Neural crest cell (in vitro differentiated cells): ENCODE results near the gene NPR3. TPM values are rescaled to one million over a fixed set of nuclear protein-coding genes. Genes with fewer than 3 reads are reported as not detected.

Experiments
- DNase-seq: peaks from one replicate; pipeline ENCODE4 v3.0.0; 2021; ENCODE audit warnings: low read depth, mixed read lengths, low spot score
- H3K27ac Mint-ChIP-seq: one replicate; pipeline ENCODE4 v1.8.0; 2021; ENCODE audit warnings: mild to moderate bottlenecking, mixed read lengths; ENCODE audit not compliant: unreplicated experiment
- H3K27me3 Mint-ChIP-seq: 2 replicates; pipeline ENCODE4 v1.8.0; 2021; ENCODE audit warnings: low read depth, mild to moderate bottlenecking, mixed read lengths
- H3K36me3 Mint-ChIP-seq: 2 replicates; pipeline ENCODE4 v1.8.0; 2021; ENCODE audit warnings: low read depth, mild to moderate bottlenecking, mixed read lengths
- H3K4me1 Mint-ChIP-seq: 2 replicates; pipeline ENCODE4 v1.8.0; 2021; ENCODE audit warnings: mixed read lengths
- H3K4me3 Mint-ChIP-seq: one replicate; pipeline ENCODE4 v1.8.0; 2021; ENCODE audit warnings: mild to moderate bottlenecking, mixed read lengths
- H3K9me3 Mint-ChIP-seq: 2 replicates; pipeline ENCODE4 v1.8.0; 2021; ENCODE audit warnings: mixed read lengths
- total RNA-seq: library from RNA; stranded (reverse); gene quantifications from 2 replicates; pipeline ENCODE4 v1.2.1, GENCODE V29; 2021
- TF ChIP-seq, protein P1 (sequence below): fragments of 200-600 bp; sonication (generic); conservative IDR thresholded peaks from 2 replicates; pipeline ENCODE4 v1.5.0; 2021; ENCODE audit warnings: antibody characterized with exemption, mild to moderate bottlenecking

Gene NPR3
- total RNA-seq, 1 donor from 2014 or later = 6.8 TPM

GRCh38 chr5:32834251-32834650 lies 123.1 kb downstream of the NPR3 start:
- no peaks in the 10 kb centered on the region for H3K36me3 Mint-ChIP-seq
- no peak for DNase-seq
- peaks cover 15% of the 10 kb centered on the region for H3K4me1 Mint-ChIP-seq
- TF ChIP-seq, protein P1, sequence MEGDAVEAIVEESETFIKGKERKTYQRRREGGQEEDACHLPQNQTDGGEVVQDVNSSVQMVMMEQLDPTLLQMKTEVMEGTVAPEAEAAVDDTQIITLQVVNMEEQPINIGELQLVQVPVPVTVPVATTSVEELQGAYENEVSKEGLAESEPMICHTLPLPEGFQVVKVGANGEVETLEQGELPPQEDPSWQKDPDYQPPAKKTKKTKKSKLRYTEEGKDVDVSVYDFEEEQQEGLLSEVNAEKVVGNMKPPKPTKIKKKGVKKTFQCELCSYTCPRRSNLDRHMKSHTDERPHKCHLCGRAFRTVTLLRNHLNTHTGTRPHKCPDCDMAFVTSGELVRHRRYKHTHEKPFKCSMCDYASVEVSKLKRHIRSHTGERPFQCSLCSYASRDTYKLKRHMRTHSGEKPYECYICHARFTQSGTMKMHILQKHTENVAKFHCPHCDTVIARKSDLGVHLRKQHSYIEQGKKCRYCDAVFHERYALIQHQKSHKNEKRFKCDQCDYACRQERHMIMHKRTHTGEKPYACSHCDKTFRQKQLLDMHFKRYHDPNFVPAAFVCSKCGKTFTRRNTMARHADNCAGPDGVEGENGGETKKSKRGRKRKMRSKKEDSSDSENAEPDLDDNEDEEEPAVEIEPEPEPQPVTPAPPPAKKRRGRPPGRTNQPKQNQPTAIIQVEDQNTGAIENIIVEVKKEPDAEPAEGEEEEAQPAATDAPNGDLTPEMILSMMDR = no peak
- H3K27me3 Mint-ChIP-seq = no peaks in the 10 kb centered on the region
- H3K4me3 Mint-ChIP-seq = no peak overlapping the region
- peaks cover 5% of the 10 kb centered on the region for H3K9me3 Mint-ChIP-seq
- no peak overlapping the region for H3K27ac Mint-ChIP-seq

DNA sequence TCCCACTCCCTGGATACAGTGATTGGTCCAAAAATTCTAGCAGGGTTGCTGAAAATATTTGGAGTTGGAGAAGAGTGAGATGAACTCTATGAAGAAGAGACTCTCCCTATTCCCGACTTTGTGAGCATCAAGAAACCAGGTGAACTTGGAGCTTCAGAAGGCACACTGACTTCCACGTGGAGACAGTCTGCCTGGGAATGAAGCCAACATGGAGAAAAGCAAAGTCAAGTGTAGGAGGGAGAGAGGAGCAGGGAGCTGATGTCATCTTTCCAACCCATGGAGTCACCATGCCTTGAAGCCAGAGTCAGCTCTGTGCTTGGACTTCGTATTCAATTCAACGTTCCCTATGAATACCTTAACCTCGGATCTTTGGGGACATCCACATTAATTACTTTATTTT lies 125.1 kb downstream of the NPR3 start:
- H3K27ac Mint-ChIP-seq = no peak overlapping the region
- H3K36me3 Mint-ChIP-seq = no peaks in the 10 kb centered on the region
- H3K9me3 Mint-ChIP-seq = peaks cover 5% of the 10 kb centered on the region
- TF ChIP-seq, protein P1 = no peak
- H3K4me1 Mint-ChIP-seq = peaks cover 15% of the 10 kb centered on the region
- DNase-seq = no peak
- no peak overlapping the region for H3K4me3 Mint-ChIP-seq
- H3K27me3 Mint-ChIP-seq = no peaks in the 10 kb centered on the region

GRCh38 chr5:32837211-32837610 lies 126.1 kb downstream of the NPR3 start:
- no peaks in the 10 kb centered on the region for H3K27me3 Mint-ChIP-seq
- no peaks in the 10 kb centered on the region for H3K36me3 Mint-ChIP-seq
- TF ChIP-seq, protein P1 = no peak
- peaks cover 15% of the 10 kb centered on the region for H3K4me1 Mint-ChIP-seq
- no peak overlapping the region for H3K27ac Mint-ChIP-seq
- peaks cover 5% of the 10 kb centered on the region for H3K9me3 Mint-ChIP-seq
- no peak overlapping the region for H3K4me3 Mint-ChIP-seq
- DNase-seq = no peak

DNA sequence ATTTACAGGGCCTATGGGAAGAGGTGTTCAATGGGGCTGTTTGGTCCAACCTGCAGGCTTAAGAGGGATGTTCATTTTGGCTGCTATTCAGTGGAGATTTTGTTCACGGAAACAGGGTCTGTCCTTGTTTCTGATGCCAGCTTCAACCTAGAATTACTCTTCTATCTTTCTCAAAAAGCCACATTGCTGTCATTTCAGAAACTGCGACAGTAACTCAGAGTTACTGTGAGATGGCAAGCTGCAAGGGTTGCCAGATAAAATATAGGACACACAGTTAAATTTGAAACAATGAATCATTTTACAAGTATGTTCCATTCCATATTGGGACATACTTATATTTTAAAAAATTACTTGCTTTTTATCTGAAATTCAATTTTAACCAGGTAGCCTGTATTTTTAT lies 128.0 kb downstream of the NPR3 start:
- TF ChIP-seq, protein P1 = no peak
- H3K4me3 Mint-ChIP-seq = no peak overlapping the region

DNA sequence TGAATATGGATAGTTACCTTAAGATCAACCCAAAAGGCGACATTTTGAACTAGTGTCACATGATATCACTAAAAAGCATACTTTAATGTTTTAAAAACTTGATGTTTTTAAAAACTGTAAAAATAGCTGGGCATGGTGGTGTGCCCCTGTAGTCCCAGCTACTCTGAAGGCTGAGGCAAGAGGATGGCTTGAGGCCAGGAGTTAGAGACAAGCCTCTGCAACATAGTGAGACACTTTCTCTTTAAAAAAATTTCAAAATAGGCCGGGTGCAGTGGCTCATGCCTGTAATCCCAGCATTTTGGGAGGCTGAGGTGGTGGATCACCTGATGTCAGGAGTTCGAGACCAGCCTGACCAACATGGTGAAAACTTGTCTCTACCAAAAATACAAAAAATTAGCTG lies 129.5 kb downstream of the NPR3 start:
- no peaks in the 10 kb centered on the region for H3K36me3 Mint-ChIP-seq
- no peak for DNase-seq
- peaks cover 15% of the 10 kb centered on the region for H3K4me1 Mint-ChIP-seq
- H3K27ac Mint-ChIP-seq = no peak overlapping the region
- H3K4me3 Mint-ChIP-seq = no peak overlapping the region
- H3K27me3 Mint-ChIP-seq = no peaks in the 10 kb centered on the region
- peaks cover 3% of the 10 kb centered on the region for H3K9me3 Mint-ChIP-seq
- TF ChIP-seq, protein P1 = no peak

More for the DNA sequence above, 128.0 kb downstream of the NPR3 start:
- Mint-ChIP-seq H3K27ac (no peak overlapping the region), H3K27me3 (no peaks in the 10 kb centered on the region), H3K36me3 (no peaks in the 10 kb centered on the region), H3K4me1 (peaks cover 15% of the 10 kb centered on the region), H3K9me3 (peaks cover 5% of the 10 kb centered on the region)
- DNase-seq = no peak

Other genes with a start within 250 kb of the NPR3 start
- gene SUB1, start 125.8 kb upstream of the NPR3 start, total RNA-seq = 259 and 260 TPM in 2 replicates